OCI-LY3 (cell line): ENCODE data around the gene TACC2.

Experiments used
- H2AFZ ChIP-seq: fragments of 200-600, 300-600 bp; shearing (Covaris generic); 2 replicates; pipeline ENCODE4 v1.6.0; 2014; ENCODE audit warnings: antibody characterized with exemption, low read depth, low read length
- H3K27ac ChIP-seq: fragments of 200-600, 300-600 bp; sonication (generic); 2 replicates; pipeline ENCODE4 v1.5.1; 2014; ENCODE audit warnings: mild to moderate bottlenecking, low read length, moderate library complexity, mixed read lengths
- H3K27me3 ChIP-seq: fragments of 200-600, 300-600 bp; sonication (generic); 2 replicates; pipeline ENCODE4 v1.6.1; 2014; ENCODE audit warnings: low read depth, low read length, mixed read lengths
- H3K36me3 ChIP-seq: fragments of 200-600, 300-600 bp; sonication (generic); replicated peaks from 2 replicates; pipeline ENCODE3; 2014; ENCODE audit warnings: low read depth, low read length, mixed read lengths
- H3K4me1 ChIP-seq: fragments of 300-600, 200-600 bp; sonication (generic); 2 replicates; pipeline ENCODE4 v1.6.1; 2014; ENCODE audit warnings: low read length, mixed read lengths
- H3K4me2 ChIP-seq: fragments of 200-600, 300-600 bp; sonication (generic); 2 replicates; pipeline ENCODE4 v1.6.1; 2014; ENCODE audit warnings: low read length, mixed read lengths
- H3K4me3 ChIP-seq: fragments of 300-600, 200-600 bp; sonication (generic); 2 replicates; pipeline ENCODE4 v1.5.1; 2014; ENCODE audit warnings: antibody characterized with exemption, mild to moderate bottlenecking, low read length, moderate library complexity
- H3K79me2 ChIP-seq: fragments of 300-600, 200-600 bp; shearing (Covaris generic); 2 replicates; pipeline ENCODE4 v1.6.1; 2014; ENCODE audit warnings: mild to moderate bottlenecking, low read length, mixed read lengths
- H3K9ac ChIP-seq: fragments of 300-600, 200-600 bp; shearing (Covaris generic); 2 replicates; pipeline ENCODE4 v1.6.0; 2014; ENCODE audit warnings: mild to moderate bottlenecking, low read length, moderate library complexity
- H3K9me3 ChIP-seq: fragments of 200-600, 300-600 bp; shearing (Covaris generic); 2 replicates; pipeline ENCODE4 v1.6.1; 2014; ENCODE audit warnings: low read length, mixed read lengths; ENCODE audit not compliant: insufficient read depth
- H4K20me1 ChIP-seq: fragments of 200-600, 300-600 bp; sonication (generic); 2 replicates; pipeline ENCODE4 v1.6.1; 2016; ENCODE audit warnings: low read length, mixed read lengths; ENCODE audit not compliant: insufficient read depth
- CTCF ChIP-seq: fragments of 200-600, 300-600 bp; sonication (generic); IDR thresholded peaks from 2 replicates; pipeline ENCODE4 v1.5.1; 2014; ENCODE audit warnings: antibody characterized with exemption, low read length, low read depth
- EZH2phosphoT487 ChIP-seq: fragments of 200-600 bp; shearing (Covaris generic); IDR thresholded peaks from 2 replicates; pipeline ENCODE4 v1.6.1; 2018; ENCODE audit warnings: antibody characterized with exemption, mixed run types, low read depth

The TACC2 gene

GRCh38 chr10:122033224-122033926 lies 44.4 kb downstream of the TACC2 start:
- Histone ChIP-seq H3K27me3 (no peaks in the 10 kb centered on the region), H3K79me2 (no peaks in the 10 kb centered on the region), H4K20me1 (no peaks in the 10 kb centered on the region), H3K9ac (no peak overlapping the region), H3K4me1 (no peaks in the 10 kb centered on the region), H3K9me3 (no peaks in the 10 kb centered on the region), H3K4me2 (no peak overlapping the region), H3K4me3 (no peak overlapping the region), H2AFZ (no peak overlapping the region), H3K27ac (no peak overlapping the region), H3K36me3 (no peaks in the 10 kb centered on the region)
- TF ChIP-seq CTCF (no peak), EZH2phosphoT487 (no peak)

GRCh38 chr10:122034149-122034756 lies 45.3 kb downstream of the TACC2 start:
- Histone ChIP-seq H3K9ac (no peak overlapping the region), H3K4me2 (no peak overlapping the region), H3K4me1 (no peaks in the 10 kb centered on the region), H3K4me3 (no peak overlapping the region), H4K20me1 (no peaks in the 10 kb centered on the region), H2AFZ (no peak overlapping the region), H3K9me3 (no peaks in the 10 kb centered on the region), H3K27ac (no peak overlapping the region), H3K27me3 (no peaks in the 10 kb centered on the region), H3K79me2 (no peaks in the 10 kb centered on the region), H3K36me3 (no peaks in the 10 kb centered on the region)
- TF ChIP-seq CTCF (no peak), EZH2phosphoT487 (no peak)

- H3K27me3 ChIP-seq = 0 out of 2 replicates have a peak, but pooled peaks cover 4% of the 10 kb centered on the region
- no peak overlapping the region for H3K9ac ChIP-seq
- H3K4me3 ChIP-seq = no peak overlapping the region
- H2AFZ ChIP-seq = no peak overlapping the region
- H3K4me2 ChIP-seq = no peak overlapping the region
- H3K4me1 ChIP-seq = no peaks in the 10 kb centered on the region
- no peaks in the 10 kb centered on the region for H4K20me1 ChIP-seq
- H3K36me3 ChIP-seq = no peaks in the 10 kb centered on the region
- TF ChIP-seq CTCF (no peak), EZH2phosphoT487 (no peak)
- H3K27ac ChIP-seq = no peak overlapping the region
- H3K79me2 ChIP-seq = no peaks in the 10 kb centered on the region
- no peaks in the 10 kb centered on the region for H3K9me3 ChIP-seq
Observed at GRCh38 chr10:122040786-122041185, 51.8 kb downstream of the TACC2 start.

DNA sequence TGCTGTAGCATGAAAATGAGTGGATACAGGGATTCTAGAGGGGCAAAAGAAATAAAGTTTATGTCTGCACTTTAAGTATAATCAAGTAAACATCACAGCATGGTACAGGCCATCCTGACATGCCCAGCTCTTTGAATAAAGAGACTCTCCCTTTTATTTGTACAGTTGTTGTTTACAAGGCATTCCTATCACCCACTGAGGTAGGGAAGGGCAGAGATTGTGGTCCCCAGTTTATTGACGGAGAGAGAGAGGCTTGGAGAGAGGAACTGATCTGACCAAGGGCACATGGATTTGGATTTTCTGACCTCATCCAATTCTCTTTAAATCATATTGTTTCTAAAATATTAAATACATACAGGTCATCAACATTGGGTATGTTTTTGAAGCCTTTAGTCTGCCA lies 53.9 kb downstream of the TACC2 start:
- H3K4me3 ChIP-seq = no peak overlapping the region
- no peaks in the 10 kb centered on the region for H3K36me3 ChIP-seq
- no peak overlapping the region for H3K27ac ChIP-seq
- H3K9ac ChIP-seq = no peak overlapping the region
- TF ChIP-seq EZH2phosphoT487 = no peak
- no peak for TF ChIP-seq CTCF
- 0 out of 2 replicates have a peak, but pooled peaks cover 4% of the 10 kb centered on the region for H3K27me3 ChIP-seq
- no peaks in the 10 kb centered on the region for H3K9me3 ChIP-seq
- H2AFZ ChIP-seq = no peak overlapping the region
- H3K4me2 ChIP-seq = no peak overlapping the region
- H4K20me1 ChIP-seq = no peaks in the 10 kb centered on the region
- no peaks in the 10 kb centered on the region for H3K79me2 ChIP-seq
- no peaks in the 10 kb centered on the region for H3K4me1 ChIP-seq
